Measurements from ENCODE around the gene CCDC174.
"Not testable (repeated sequence)": the region's sequence is repeated elsewhere in the genome, so short reads cannot be mapped to it uniquely, and the experiment has no call there.

CCDC174 gene

GRCh38 chr3:14651440-14652251, at the start of gene CCDC174:
Gene CCDC174 (plus strand): TSS chr3:14651762. CDS start chr3:14651837, 75 bp downstream.
- TF ChIP-seq POLR2A (IDR thresholded peaks at IDR 0.05; ENCODE audit: low read depth, low read length), result peak; percentile 93
- FAIRE-seq, result peak; percentile 99
- DNase-seq (ENCODE audit: insufficient read length, low spot score), result peak; percentile 75

DNA sequence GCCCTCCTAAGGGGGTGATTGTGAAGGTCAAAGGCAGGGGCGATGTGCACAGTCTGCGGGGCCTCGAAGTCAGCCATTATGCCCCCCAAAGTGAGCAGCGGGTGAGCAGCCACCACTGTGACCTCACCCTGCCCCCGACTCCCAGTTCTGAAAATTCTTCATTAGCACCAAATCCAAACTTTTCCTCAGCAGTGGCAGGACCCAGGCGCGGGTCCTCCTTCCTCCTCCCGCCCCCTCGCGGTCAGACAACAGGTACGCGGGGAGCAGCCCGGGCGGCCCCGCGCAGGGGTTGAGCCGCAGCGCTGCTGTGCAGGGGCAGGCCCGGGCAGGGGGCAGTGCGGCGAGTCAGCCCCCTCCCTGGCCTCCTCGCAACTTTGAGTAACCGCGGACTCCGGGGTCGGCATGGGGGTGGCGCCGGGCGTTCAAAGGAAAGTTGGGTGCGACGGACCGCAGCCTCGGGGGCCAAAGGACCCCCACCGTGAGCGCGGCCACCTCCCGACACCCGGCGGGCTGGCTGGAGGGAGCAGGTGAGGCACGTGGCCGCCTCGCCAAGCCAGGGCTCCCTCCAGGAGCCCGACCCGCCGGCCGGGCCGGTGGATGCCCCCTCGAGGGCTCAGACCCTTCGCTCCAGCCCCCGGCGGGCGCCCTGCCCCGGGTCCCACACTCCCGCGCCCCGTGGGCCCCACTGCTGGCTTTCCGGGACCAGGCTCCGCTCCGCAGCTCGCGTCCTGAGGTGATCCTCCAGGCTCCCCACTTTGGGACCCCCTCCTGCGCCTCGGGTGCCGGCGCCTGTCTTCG, 49.4 kb upstream of the CCDC174 start:
- DNase-seq (ENCODE audit: insufficient read length, low spot score) (no peak), FAIRE-seq (no peak)
- no peak for TF ChIP-seq POLR2A (IDR thresholded peaks at IDR 0.05; ENCODE audit: low read depth, low read length)

- no peak for TF ChIP-seq POLR2A (IDR thresholded peaks at IDR 0.05; ENCODE audit: low read depth, low read length)
- no peak for FAIRE-seq
- DNase-seq (ENCODE audit: insufficient read length, low spot score), result no peak
Observed at GRCh38 chr3:14602804-14603644, 48.5 kb upstream of the CCDC174 start.

GRCh38 chr3:14605067-14605466, 46.5 kb upstream of the CCDC174 start:
- no peak for TF ChIP-seq POLR2A (IDR thresholded peaks at IDR 0.05; ENCODE audit: low read depth, low read length)
- FAIRE-seq, result peak; percentile 69
- peak; percentile 89 for DNase-seq (ENCODE audit: insufficient read length, low spot score)

DNA sequence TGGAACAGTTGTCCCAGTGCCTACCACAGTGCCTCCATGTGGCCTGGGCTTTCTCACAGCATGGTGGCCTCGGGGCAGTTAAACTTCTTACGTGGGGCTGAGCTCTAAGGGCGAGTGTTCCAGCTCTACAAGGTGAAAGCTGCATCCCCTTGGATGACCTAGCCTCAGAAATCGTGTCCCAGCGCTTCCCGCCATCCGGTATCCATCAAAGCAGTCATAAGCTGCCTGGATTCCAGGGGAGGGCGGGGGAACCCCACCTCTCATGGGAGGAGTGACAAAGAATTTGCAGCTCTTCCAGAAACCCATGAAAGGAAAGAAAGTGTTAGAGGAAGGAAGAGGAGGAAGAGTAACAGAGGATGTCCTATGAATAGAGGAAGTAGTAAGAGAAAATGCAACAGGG, 45.8 kb upstream of the CCDC174 start:
- FAIRE-seq (no peak), DNase-seq (ENCODE audit: insufficient read length, low spot score) (no peak)
- TF ChIP-seq POLR2A (IDR thresholded peaks at IDR 0.05; ENCODE audit: low read depth, low read length), result no peak

- DNase-seq (ENCODE audit: insufficient read length, low spot score), result no peak
- TF ChIP-seq POLR2A (IDR thresholded peaks at IDR 0.05; ENCODE audit: low read depth, low read length), result no peak
- no peak for FAIRE-seq
Observed at GRCh38 chr3:14606669-14607339, 44.8 kb upstream of the CCDC174 start.

DNA sequence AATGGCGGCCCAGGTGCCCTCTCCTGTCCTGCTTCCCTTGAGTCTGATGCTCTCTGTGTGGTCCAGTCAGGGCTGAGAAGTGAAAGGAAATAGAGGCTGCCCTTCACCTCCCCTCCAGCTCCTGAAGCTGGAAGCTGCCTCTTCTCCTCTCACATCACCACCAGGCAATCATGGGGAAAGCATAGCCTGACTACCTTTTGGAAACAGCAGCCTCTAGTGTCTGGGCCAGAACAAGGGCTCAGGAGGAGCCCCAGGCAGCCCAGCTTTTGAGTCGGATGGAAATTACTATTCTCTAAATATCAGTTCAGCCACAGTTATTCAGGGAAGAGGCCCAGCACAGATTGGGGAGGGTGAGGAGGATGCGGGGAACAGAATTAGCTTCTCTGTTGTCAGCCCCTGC, 43.3 kb upstream of the CCDC174 start:
- TF ChIP-seq POLR2A (IDR thresholded peaks at IDR 0.05; ENCODE audit: low read depth, low read length), result no peak
- FAIRE-seq, result no peak
- DNase-seq (ENCODE audit: insufficient read length, low spot score), result no peak

GRCh38 chr3:14609058-14609457, 42.5 kb upstream of the CCDC174 start:
- not testable (repeated sequence) for DNase-seq (ENCODE audit: insufficient read length, low spot score); FAIRE-seq

DNA sequence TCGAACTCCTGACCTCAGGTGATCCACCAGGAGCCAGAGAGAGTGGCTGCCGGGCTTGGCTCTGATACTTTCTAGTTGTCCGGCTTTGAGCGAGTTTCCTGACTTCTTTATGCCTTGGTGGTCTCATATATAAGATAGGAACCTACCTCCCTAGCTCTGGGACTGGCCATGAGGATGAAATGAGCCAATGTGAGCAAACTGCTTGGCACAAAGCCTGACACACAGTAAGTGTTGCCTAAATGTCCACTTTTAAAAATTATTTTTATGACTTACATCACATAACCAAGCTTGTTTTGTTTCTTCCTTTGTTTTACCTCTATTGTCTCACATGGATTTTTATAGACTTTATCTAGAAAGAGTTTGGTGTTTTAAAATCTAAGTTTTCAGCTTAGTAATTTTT, 42.1 kb upstream of the CCDC174 start:
- DNase-seq (ENCODE audit: insufficient read length, low spot score) (no peak), FAIRE-seq (no peak)
- TF ChIP-seq POLR2A (IDR thresholded peaks at IDR 0.05; ENCODE audit: low read depth, low read length), result no peak

DNA sequence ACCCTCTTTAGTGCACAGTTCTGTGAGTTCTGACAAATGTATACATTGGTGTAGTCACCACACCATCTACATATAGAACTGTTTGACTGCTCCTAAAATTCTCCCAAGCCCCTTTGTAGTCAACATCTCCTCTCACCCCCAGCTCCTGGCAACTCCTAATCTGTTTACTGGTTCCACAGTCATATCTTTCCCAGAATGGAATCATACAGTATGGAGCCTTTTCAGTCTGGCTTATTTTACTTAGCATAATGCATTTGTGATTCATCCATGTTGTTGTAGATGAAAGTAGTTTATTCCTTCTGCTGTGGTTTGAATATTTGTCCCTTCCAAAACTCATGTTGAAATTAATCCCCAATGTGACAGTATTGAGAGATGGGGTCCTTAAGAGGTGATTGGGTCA, 41.6 kb upstream of the CCDC174 start:
- FAIRE-seq (no peak), DNase-seq (ENCODE audit: insufficient read length, low spot score) (no peak)
- TF ChIP-seq POLR2A (IDR thresholded peaks at IDR 0.05; ENCODE audit: low read depth, low read length), result no peak

GRCh38 chr3:14614189-14614588, 37.4 kb upstream of the CCDC174 start:
- DNase-seq (ENCODE audit: insufficient read length, low spot score) (no peak), FAIRE-seq (no peak)
- TF ChIP-seq POLR2A (IDR thresholded peaks at IDR 0.05; ENCODE audit: low read depth, low read length), result no peak

GRCh38 chr3:14614862-14615261, 36.7 kb upstream of the CCDC174 start:
- DNase-seq (ENCODE audit: insufficient read length, low spot score) (no peak), FAIRE-seq (no peak)
- no peak for TF ChIP-seq POLR2A (IDR thresholded peaks at IDR 0.05; ENCODE audit: low read depth, low read length)

All from H54 (cell line).